Ishikawa (cell line): ENCODE data around the gene POU2F2.

Source experiments
- CEBPB ChIP-seq: IDR thresholded peaks from 2 replicates; pipeline ENCODE4 v1.6.1; 2012
- CREB1 ChIP-seq: IDR thresholded peaks from 2 replicates; pipeline ENCODE4 v1.6.1; 2012; ENCODE audit warnings: low read depth
- EGR1 ChIP-seq: IDR thresholded peaks from 2 replicates; pipeline ENCODE4 v1.6.1; 2012
- EP300 ChIP-seq: IDR thresholded peaks from 2 replicates; pipeline ENCODE4 v1.6.1; 2012; ENCODE audit warnings: borderline replicate concordance
- FOXM1 ChIP-seq: IDR thresholded peaks from 2 replicates; pipeline ENCODE4 v1.6.1; 2012; ENCODE audit warnings: low read depth, borderline replicate concordance
- NFIC ChIP-seq: IDR thresholded peaks from 2 replicates; pipeline ENCODE4 v1.6.1; 2012
- RAD21 ChIP-seq: IDR thresholded peaks from 2 replicates; pipeline ENCODE4 v1.6.1; 2012; ENCODE audit warnings: low read depth
- TAF1 ChIP-seq: IDR thresholded peaks from 2 replicates; pipeline ENCODE4 v1.6.1; 2012; ENCODE audit warnings: low read depth, mild to moderate bottlenecking
- TCF12 ChIP-seq: IDR thresholded peaks from 2 replicates; pipeline ENCODE4 v1.6.1; 2012; ENCODE audit warnings: low read depth
- TEAD4 ChIP-seq: IDR thresholded peaks from 2 replicates; pipeline ENCODE4 v1.6.1; 2012
- YY1 ChIP-seq: IDR thresholded peaks from 2 replicates; pipeline ENCODE4 v1.6.1; 2012; ENCODE audit warnings: low read depth
- ZBTB7A ChIP-seq: IDR thresholded peaks from 2 replicates; pipeline ENCODE4 v1.6.1; 2012; ENCODE audit warnings: low read depth
- TF ChIP-seq, protein P1 (sequence below): IDR thresholded peaks from 2 replicates; pipeline ENCODE4 v1.6.1; 2012; ENCODE audit warnings: low read depth, mild to moderate bottlenecking
- TF ChIP-seq, protein P2 (sequence below): IDR thresholded peaks from 2 replicates; pipeline ENCODE4 v1.6.1; 2012
- TF ChIP-seq, protein P3 (sequence below): IDR thresholded peaks from 2 replicates; pipeline ENCODE4 v1.6.1; 2012

The POU2F2 gene

DNA sequence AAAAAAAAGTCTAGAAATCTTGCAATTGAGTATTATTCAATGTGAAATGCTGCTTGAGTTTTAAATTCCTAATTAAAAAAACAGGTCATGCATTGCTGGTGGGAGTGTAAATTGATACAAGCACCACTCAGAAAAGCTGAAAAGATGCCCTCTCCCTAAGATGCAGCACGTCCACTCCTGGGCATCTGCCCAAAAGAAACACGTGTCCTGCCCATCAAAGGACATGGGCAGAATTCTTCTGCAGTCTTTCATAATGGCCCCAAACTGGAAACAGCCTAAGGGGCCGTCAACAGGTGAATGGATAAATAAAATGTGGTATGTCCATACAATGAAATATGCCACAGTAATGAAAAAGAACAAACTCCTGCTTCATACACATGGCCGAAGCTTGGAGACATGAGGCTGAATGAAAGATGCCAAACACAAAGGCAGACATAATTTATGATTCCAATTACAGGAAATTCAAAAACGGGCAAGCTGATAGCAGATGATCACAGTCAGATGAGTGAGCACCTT lies 7.8 kb downstream of the POU2F2 start:
- TF ChIP-seq ZBTB7A, result no peak

DNA sequence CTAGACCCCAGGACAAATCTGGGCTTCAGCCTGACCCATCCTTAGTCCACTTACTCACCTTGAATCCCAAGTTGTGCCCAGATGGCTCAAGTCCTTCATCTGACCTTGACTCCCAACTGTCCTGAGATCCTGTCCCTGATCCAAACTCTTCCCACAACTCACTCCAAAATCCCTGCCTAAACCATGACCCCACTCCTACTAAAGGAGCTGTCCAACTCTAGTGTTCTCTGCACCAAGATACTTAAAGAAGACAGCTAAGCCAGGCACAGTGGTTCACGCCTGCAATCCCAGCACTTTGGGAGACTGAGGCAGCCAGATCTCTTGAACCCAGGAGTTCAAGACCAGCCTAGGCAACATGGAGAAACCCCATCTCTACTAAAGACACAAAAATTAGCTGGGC lies 8.5 kb downstream of the POU2F2 start:
- no peak for TF ChIP-seq FOXM1
- TF ChIP-seq NFIC, result no peak
- TF ChIP-seq, protein P1, sequence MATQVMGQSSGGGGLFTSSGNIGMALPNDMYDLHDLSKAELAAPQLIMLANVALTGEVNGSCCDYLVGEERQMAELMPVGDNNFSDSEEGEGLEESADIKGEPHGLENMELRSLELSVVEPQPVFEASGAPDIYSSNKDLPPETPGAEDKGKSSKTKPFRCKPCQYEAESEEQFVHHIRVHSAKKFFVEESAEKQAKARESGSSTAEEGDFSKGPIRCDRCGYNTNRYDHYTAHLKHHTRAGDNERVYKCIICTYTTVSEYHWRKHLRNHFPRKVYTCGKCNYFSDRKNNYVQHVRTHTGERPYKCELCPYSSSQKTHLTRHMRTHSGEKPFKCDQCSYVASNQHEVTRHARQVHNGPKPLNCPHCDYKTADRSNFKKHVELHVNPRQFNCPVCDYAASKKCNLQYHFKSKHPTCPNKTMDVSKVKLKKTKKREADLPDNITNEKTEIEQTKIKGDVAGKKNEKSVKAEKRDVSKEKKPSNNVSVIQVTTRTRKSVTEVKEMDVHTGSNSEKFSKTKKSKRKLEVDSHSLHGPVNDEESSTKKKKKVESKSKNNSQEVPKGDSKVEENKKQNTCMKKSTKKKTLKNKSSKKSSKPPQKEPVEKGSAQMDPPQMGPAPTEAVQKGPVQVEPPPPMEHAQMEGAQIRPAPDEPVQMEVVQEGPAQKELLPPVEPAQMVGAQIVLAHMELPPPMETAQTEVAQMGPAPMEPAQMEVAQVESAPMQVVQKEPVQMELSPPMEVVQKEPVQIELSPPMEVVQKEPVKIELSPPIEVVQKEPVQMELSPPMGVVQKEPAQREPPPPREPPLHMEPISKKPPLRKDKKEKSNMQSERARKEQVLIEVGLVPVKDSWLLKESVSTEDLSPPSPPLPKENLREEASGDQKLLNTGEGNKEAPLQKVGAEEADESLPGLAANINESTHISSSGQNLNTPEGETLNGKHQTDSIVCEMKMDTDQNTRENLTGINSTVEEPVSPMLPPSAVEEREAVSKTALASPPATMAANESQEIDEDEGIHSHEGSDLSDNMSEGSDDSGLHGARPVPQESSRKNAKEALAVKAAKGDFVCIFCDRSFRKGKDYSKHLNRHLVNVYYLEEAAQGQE, result peak; percentile 68
- TF ChIP-seq CREB1, result no peak

DNA sequence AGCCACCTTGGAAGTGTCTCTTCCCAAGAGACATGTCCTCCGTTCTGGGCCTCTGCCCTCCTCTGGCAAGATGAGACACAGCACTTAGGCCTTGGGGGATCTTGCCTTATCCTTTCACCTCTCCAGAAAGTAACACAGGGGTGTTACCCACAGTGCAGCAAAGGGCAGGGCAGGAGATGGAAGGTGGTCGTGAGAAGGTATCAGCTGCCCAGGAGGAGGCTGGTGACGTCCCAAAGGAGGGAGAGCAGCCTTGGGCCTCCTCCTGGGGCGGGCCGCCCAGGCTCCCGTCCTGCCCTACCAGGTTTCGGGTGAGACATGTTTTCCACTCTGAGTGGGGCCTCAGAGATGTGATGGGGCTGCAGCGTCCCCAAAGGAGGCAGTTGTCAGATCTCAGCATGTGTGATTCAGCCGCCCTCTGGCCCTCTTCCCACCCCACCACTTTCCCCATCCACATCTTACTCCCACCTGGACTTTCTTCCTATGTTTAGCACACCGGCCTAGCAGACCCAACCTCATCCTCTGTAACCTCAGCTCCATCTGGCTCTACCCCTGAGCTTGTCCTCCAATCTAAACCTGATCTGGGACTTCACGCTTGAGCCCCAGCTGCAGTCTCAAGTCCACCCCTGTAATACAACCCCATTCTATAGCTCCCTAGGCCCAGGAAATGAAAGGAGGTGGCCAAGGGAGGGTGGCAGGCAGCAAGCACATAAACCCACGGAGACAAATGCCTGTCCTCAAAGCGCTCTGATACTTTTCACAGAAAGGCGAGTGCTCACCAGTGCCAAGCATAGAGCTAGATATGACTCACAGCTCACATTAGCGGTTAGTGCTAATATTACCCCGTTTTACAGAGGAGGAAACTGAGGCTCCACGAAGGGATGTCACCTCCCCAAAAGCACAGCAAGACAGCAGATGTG lies 9.3 kb downstream of the POU2F2 start:
- TF ChIP-seq, protein P2, sequence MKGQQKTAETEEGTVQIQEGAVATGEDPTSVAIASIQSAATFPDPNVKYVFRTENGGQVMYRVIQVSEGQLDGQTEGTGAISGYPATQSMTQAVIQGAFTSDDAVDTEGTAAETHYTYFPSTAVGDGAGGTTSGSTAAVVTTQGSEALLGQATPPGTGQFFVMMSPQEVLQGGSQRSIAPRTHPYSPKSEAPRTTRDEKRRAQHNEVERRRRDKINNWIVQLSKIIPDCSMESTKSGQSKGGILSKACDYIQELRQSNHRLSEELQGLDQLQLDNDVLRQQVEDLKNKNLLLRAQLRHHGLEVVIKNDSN, result no peak
- TF ChIP-seq, protein P1, result no peak
- TF ChIP-seq EP300, result no peak
- no peak for TF ChIP-seq FOXM1
- no peak for TF ChIP-seq TAF1
- no peak for TF ChIP-seq EGR1
- TF ChIP-seq CEBPB, result no peak
- TF ChIP-seq RAD21, result no peak
- TF ChIP-seq CREB1, result no peak
- no peak for TF ChIP-seq TCF12

DNA sequence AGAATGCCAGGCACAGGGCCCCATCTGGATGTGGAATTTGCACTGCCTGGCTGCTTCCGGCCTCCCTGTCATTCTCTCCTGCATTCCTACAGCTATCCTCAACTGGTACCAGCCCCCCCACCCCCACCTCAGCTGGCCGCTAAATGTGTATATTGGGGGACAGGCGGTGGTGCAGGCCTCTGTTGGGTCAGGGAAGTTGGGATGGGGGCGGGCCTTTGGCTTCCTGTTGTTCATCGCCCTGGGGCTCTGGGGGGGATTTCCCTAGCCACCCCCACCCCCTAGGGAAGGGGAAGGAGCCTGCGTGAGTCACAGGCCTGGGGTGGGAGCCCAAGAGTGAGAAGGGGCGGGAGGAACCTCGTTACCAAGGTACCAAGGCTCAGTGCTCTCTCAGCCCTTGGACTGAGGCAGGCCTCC lies 10.6 kb downstream of the POU2F2 start:
- TF ChIP-seq EGR1 (no peak), CREB1 (no peak), EP300 (no peak), TAF1 (no peak), RAD21 (no peak)
- TF ChIP-seq, protein P1, result no peak

DNA sequence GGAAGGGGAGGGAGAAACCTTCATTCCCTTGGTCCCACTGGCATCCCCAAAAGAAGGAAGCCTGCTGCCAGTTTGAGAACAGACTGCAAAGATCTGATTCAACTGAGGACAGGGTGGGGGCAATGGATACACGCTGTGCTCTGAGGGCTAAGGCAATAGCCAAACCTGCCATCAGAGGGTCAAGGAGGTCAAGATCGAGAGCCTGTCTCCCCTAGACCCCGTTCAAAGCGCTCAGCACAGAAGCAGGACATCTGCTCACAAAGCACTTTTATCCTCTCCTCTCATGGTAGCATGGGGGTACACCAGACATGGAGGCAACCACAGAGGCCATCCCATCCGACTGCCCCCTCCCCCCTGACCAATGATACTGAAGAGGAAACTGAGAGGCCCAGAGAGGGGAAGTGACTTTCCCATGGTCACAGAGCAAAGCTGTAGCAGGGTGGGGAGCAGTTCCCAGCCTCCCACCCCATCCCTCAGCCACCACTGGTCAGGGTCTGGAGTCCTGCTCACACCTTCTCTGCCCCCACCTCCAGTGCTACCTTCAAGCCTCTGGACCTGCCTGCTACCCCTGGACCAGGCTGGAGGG lies 11.1 kb downstream of the POU2F2 start:
- no peak for TF ChIP-seq RAD21

DNA sequence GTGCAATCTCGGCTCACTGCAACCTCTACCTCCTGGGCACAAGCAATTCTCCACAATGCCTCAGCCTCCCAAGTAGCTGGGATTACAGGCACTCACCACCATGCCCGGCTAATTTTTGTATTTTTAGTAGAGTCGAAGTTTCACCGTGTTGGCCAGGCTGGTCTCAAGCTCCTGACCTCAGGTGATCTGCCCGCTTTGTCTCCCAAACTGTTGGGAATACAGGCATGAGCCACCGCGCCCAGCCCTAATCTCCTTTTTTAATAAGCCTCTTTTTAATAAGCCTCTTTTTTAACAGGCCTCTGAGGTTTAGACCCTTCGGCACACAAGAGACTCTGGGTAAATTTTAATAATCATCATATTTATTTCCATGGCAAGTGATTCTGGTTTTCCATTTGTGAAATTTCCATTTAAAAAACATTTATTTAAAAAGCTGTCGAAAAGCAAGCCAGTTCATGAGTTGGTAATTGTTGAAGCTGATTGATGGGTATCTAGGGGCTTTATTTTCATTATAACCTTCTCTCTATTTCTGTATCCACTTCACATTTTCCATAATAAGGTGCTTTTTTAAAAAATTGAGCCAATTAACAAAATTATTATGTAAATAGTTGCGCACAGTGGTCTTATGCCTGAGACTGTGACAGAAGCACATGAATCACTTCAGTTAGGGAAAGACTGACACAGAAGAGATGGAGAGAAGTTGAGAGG lies 11.8 kb downstream of the POU2F2 start:
- TF ChIP-seq YY1 (no peak), NFIC (no peak), EP300 (no peak), EGR1 (no peak), TEAD4 (no peak), FOXM1 (no peak), RAD21 (no peak), TCF12 (no peak), ZBTB7A (no peak), CREB1 (no peak), CEBPB (no peak), TAF1 (no peak)
- TF ChIP-seq, protein P2, result no peak
- TF ChIP-seq, protein P3, sequence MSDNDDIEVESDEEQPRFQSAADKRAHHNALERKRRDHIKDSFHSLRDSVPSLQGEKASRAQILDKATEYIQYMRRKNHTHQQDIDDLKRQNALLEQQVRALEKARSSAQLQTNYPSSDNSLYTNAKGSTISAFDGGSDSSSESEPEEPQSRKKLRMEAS, result no peak
- TF ChIP-seq, protein P1, result no peak
